ENCODE data around the gene ASPG.

ASPG gene

GRCh38 chr14:104161602-104162367 is 76.3 kb downstream of the ASPG start:
- DNase-seq (ENCODE audit: low read depth, low spot score) = no peak

- DNase-seq (ENCODE audit: low read depth, low spot score) = no peak
These were observed 77.0 kb downstream of the ASPG start for GRCh38 chr14:104162495-104162894.

DNA sequence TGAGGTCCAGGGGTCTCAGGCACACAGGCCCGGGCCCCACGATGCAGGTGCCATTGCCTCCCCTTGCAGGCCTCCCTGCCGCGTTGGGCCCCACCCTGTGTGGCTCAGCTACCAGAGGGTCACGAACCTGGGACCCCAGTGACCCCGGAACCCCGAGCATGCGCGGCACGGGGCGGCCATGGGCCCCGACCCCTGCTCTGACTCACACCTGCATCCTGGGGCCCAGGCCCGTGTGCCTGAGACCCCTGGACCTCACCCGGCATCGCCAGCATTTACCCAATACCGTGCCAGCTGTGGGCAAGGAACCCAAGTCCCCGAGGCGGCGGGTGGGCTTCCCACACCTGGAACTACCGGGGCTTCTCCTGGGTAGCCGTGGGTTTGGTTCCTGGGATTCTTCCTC is 78.0 kb downstream of the ASPG start:
- no peak for DNase-seq (ENCODE audit: low read depth, low spot score)

DNA sequence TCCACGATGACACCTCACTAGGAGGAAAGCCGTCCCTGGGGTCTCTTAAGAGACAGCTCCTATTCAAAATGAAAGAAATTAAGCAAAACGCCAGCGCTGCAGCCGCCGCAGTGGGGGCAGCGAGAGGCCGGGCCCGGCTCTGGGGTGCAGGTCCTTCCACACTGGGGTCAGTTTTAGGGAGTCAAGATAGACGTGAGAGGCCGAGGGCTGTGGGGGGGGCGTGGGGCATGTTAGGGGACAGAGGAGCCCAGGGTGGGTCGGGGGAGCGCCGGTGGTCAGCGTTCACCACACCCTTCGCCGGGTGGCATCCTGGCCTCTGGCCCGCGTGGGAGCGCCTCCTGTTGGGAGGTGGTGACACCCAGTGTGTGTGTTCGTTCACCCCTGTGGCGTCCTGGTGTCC is 78.5 kb downstream of the ASPG start:
- no peak for DNase-seq (ENCODE audit: low read depth, low spot score)

- DNase-seq (ENCODE audit: low read depth, low spot score) = no peak
These were observed 79.0 kb downstream of the ASPG start for GRCh38 chr14:104164512-104164911.
